Measurements from ENCODE around the gene LVRN.

LVRN gene

DNA sequence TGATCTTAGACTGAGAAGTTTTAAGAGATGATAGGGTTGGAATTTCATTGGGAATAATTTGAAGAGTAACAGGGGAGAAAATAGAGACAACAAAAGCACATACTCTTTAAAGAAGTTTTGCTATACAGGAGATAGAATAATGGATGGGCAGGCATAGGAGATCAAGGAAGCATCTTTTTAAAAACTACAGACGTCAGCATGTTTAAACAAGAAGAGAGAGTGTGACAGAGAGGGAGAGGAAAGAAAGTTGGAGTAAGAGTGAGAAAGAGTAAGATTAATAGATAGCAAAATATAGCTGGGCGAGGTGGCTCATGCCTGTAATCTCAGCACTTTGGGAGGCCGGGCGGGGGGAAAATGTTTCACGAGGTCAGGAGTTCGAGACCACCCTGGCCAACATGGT lies 5.3 kb upstream of the LVRN start:
- no peaks in the 10 kb centered on the region for H3K9me3 ChIP-seq (ENCODE audit: control insufficient read depth in 5 of 5, low read length in 5 of 5)
- peak overlapping the region in 4 of 5 donors; percentile 45 to 85 (median 80) for H3K9ac ChIP-seq (ENCODE audit: low read length in 5 of 5)
- H3K4me1 ChIP-seq (ENCODE audit: control insufficient read depth in 5 of 5, insufficient read depth in 5 of 5, low read length in 5 of 5), result peaks cover 4 to 59% (median 25%) of the 10 kb centered on the region in 5 donors
- H3K4me3 ChIP-seq (ENCODE audit: low read depth in 1 of 5, low read length in 5 of 5), result peak overlapping the region; percentile 49 to 80 (median 73)
- H3K27ac ChIP-seq (ENCODE audit: low read depth, low read length), result peak overlapping the region; percentile 96
- peaks cover 0 to 9% (median 6%) of the 10 kb centered on the region in 5 donors for H3K27me3 ChIP-seq (ENCODE audit: control insufficient read depth in 5 of 5, insufficient read depth in 4 of 5, low read length in 5 of 5)
- H3K36me3 ChIP-seq (ENCODE audit: control insufficient read depth in 5 of 5, insufficient read depth in 5 of 5, low read length in 5 of 5), result no peaks in the 10 kb centered on the region

DNA sequence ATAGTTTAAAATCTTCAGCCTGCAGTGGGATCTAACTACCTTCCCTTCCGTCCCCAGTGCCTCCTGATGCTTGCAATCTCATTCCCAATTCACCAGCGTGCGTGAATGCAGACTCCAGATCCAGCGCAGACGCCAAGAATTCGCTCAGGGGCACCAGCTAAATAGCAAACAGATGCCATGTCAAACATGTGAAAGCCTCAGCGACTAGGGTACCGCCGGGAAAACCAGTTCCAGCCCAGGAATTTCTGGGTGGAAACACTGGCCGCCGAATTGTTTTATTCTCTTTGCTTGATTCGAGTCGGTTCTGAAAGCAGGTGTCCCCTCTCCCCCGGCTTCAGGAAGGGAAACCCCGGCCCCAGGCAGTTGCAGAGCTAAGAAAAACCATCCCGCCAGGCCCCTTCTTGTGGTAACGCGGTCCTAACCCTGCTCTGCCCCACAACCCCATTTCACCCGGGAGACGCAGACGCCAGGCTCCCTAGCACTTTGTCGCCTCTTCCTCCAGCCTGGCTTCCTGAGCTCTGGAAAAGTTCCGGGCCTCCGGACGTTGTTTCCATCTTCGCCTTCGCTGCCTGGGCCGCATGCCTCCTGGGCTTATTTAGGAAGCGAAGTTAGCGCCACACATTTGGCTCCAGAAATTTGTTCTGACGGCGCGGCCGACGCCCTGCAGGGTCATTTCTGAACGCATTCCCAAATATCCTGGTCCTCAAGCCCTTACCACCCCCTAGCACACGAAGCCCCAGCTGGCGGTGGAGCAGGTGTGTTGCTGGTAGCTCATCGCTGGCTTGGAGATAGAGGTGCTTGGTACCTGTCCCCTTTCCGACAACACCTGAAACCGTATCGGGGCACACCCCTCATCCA lies 665 bp upstream of the LVRN start:
- H3K9ac ChIP-seq (ENCODE audit: low read length in 5 of 5), result peak overlapping the region in 3 of 5 donors; percentile 42 to 71 (median 70)
- H3K27me3 ChIP-seq (ENCODE audit: control insufficient read depth in 5 of 5, insufficient read depth in 4 of 5, low read length in 5 of 5), result peaks cover 0 to 19% (median 12%) of the 10 kb centered on the region in 5 donors
- no peaks in the 10 kb centered on the region for H3K36me3 ChIP-seq (ENCODE audit: control insufficient read depth in 5 of 5, insufficient read depth in 5 of 5, low read length in 5 of 5)
- H3K4me3 ChIP-seq (ENCODE audit: low read depth in 1 of 5, low read length in 5 of 5), result peak overlapping the region; percentile 60 to 78 (median 63)
- H3K9me3 ChIP-seq (ENCODE audit: control insufficient read depth in 5 of 5, low read length in 5 of 5), result no peaks in the 10 kb centered on the region
- peak overlapping the region; percentile 96 for H3K27ac ChIP-seq (ENCODE audit: low read depth, low read length)
- H3K4me1 ChIP-seq (ENCODE audit: control insufficient read depth in 5 of 5, insufficient read depth in 5 of 5, low read length in 5 of 5), result peaks cover 0 to 78% (median 41%) of the 10 kb centered on the region in 5 donors

DNA sequence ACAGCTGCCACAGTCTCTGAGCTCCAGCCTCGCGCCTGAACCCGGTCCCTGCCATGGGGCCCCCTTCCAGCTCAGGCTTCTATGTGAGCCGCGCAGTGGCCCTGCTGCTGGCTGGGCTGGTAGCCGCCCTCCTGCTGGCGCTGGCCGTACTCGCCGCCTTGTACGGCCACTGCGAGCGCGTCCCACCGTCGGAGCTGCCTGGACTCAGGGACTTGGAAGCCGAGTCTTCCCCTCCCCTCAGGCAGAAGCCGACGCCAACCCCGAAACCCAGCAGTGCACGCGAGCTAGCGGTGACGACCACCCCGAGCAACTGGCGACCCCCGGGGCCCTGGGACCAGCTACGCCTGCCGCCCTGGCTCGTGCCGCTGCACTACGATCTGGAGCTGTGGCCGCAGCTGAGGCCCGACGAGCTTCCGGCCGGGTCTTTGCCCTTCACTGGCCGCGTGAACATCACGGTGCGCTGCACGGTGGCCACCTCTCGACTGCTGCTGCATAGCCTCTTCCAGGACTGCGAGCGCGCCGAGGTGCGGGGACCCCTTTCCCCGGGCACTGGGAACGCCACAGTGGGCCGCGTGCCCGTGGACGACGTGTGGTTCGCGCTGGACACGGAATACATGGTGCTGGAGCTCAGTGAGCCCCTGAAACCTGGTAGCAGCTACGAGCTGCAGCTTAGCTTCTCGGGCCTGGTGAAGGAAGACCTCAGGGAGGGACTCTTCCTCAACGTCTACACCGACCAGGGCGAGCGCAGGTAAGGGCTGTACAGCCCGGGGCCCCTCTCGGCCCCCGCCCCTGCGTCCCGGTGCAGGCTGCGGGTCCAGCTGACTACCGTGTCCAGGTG lies 509 bp downstream of the LVRN start:
- no peaks in the 10 kb centered on the region for H3K9me3 ChIP-seq (ENCODE audit: control insufficient read depth in 5 of 5, low read length in 5 of 5)
- peak overlapping the region; percentile 19 to 78 (median 63) for H3K4me3 ChIP-seq (ENCODE audit: low read depth in 1 of 5, low read length in 5 of 5)
- H3K27me3 ChIP-seq (ENCODE audit: control insufficient read depth in 5 of 5, insufficient read depth in 4 of 5, low read length in 5 of 5), result peaks cover 0 to 19% (median 12%) of the 10 kb centered on the region in 5 donors

DNA sequence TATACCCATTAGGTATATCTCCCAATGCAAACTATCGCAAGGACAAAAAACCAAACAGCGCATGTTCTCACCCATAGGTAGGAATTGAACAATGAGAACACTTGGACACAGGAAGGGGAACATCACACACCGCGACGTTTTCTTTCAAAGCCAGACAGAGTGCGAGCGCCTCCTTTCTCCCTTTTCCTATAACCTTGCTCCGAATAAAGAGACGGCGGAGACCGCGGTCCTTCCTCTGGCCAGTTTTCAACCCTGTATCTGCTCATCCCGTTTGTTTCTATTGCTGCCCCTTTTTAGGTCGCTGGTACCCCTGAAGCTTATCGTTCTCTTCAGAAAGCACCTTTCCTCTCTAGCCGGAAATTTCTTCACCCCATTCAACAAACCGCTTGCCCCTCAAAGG lies 1.3 kb downstream of the LVRN start:
- H3K36me3 ChIP-seq (ENCODE audit: control insufficient read depth in 5 of 5, insufficient read depth in 5 of 5, low read length in 5 of 5), result no peaks in the 10 kb centered on the region
- H3K4me3 ChIP-seq (ENCODE audit: low read depth in 1 of 5, low read length in 5 of 5), result peak overlapping the region; percentile 37 to 78 (median 62)
- H3K9ac ChIP-seq (ENCODE audit: low read length in 5 of 5), result peak overlapping the region in 3 of 5 donors; percentile 41 to 55 (median 48)
- H3K27me3 ChIP-seq (ENCODE audit: control insufficient read depth in 5 of 5, insufficient read depth in 4 of 5, low read length in 5 of 5), result peaks cover 0 to 19% (median 12%) of the 10 kb centered on the region in 5 donors
- H3K9me3 ChIP-seq (ENCODE audit: control insufficient read depth in 5 of 5, low read length in 5 of 5), result no peaks in the 10 kb centered on the region
- H3K27ac ChIP-seq (ENCODE audit: low read depth, low read length), result peak overlapping the region; percentile 96
- H3K4me1 ChIP-seq (ENCODE audit: control insufficient read depth in 5 of 5, insufficient read depth in 5 of 5, low read length in 5 of 5), result peaks cover 0 to 69% (median 38%) of the 10 kb centered on the region in 5 donors

More for the DNA sequence above, 509 bp downstream of the LVRN start:
- Histone ChIP-seq H3K36me3 (ENCODE audit: control insufficient read depth in 5 of 5, insufficient read depth in 5 of 5, low read length in 5 of 5) (no peaks in the 10 kb centered on the region), H3K4me1 (ENCODE audit: control insufficient read depth in 5 of 5, insufficient read depth in 5 of 5, low read length in 5 of 5) (peaks cover 0 to 76% (median 42%) of the 10 kb centered on the region in 5 donors), H3K9ac (ENCODE audit: low read length in 5 of 5) (peak overlapping the region in 4 of 5 donors; percentile 30 to 71 (median 58)), H3K27ac (ENCODE audit: low read depth, low read length) (peak overlapping the region; percentile 96)

DNA sequence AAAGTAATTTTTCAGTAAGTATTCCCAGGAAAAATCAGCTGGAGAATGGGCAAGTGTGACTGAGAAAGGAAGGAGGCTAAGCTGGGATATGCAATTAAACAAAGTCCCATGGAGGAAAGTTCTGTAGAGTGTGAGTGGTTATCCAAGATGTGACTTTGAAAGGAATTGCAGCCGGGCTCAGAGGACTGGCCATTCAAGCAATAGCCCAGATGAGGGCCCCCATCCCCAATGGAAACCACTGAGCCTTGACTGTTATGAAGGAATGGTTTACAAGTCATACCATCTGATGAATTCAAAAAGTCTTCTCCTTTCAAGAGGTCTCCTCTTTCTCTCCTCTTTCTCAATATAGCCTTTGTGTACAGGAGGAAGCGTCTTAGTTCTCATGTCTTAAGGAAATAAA lies 6.5 kb downstream of the LVRN start:
- Histone ChIP-seq H3K27me3 (ENCODE audit: control insufficient read depth in 5 of 5, insufficient read depth in 4 of 5, low read length in 5 of 5) (no peaks in the 10 kb centered on the region), H3K4me3 (ENCODE audit: low read depth in 1 of 5, low read length in 5 of 5) (no peak overlapping the region), H3K4me1 (ENCODE audit: control insufficient read depth in 5 of 5, insufficient read depth in 5 of 5, low read length in 5 of 5) (peaks cover 0 to 27% (median 8%) of the 10 kb centered on the region in 5 donors), H3K36me3 (ENCODE audit: control insufficient read depth in 5 of 5, insufficient read depth in 5 of 5, low read length in 5 of 5) (no peaks in the 10 kb centered on the region), H3K9ac (ENCODE audit: low read length in 5 of 5) (no peak overlapping the region), H3K27ac (ENCODE audit: low read depth, low read length) (peak overlapping the region; percentile 61), H3K9me3 (ENCODE audit: control insufficient read depth in 5 of 5, low read length in 5 of 5) (peaks cover 0 to 2% (median 0%) of the 10 kb centered on the region in 5 donors)

DNA sequence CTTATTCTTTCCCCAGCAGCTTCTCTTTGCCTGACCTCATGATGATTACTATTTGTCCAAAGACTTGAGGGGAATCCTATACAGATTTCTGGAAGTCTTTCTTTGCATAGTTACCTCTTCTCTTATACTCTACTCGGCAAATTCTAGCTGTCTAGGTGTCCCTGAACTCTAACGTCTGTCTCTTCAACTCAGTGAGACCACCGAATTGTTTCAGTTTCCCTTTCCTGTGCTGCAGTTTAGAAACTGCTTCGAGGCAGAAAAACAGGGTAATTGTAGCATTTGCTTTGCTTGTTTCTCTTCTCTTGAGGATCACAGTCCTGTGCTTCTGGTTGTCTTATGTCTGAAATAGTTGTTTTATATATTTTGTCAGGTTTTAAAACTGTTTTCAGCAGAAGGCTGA lies 14.8 kb downstream of the LVRN start:
- H3K27ac ChIP-seq (ENCODE audit: low read depth, low read length), result peak overlapping the region; percentile 91
- peaks cover 0 to 2% (median 0%) of the 10 kb centered on the region in 5 donors for H3K9me3 ChIP-seq (ENCODE audit: control insufficient read depth in 5 of 5, low read length in 5 of 5)
- H3K4me1 ChIP-seq (ENCODE audit: control insufficient read depth in 5 of 5, insufficient read depth in 5 of 5, low read length in 5 of 5), result peaks cover 10 to 47% (median 33%) of the 10 kb centered on the region in 5 donors
- no peak overlapping the region for H3K4me3 ChIP-seq (ENCODE audit: low read depth in 1 of 5, low read length in 5 of 5)
- no peaks in the 10 kb centered on the region for H3K27me3 ChIP-seq (ENCODE audit: control insufficient read depth in 5 of 5, insufficient read depth in 4 of 5, low read length in 5 of 5)
- H3K9ac ChIP-seq (ENCODE audit: low read length in 5 of 5), result peak overlapping the region in 1 of 5 donors; percentile 20
- no peaks in the 10 kb centered on the region for H3K36me3 ChIP-seq (ENCODE audit: control insufficient read depth in 5 of 5, insufficient read depth in 5 of 5, low read length in 5 of 5)

DNA sequence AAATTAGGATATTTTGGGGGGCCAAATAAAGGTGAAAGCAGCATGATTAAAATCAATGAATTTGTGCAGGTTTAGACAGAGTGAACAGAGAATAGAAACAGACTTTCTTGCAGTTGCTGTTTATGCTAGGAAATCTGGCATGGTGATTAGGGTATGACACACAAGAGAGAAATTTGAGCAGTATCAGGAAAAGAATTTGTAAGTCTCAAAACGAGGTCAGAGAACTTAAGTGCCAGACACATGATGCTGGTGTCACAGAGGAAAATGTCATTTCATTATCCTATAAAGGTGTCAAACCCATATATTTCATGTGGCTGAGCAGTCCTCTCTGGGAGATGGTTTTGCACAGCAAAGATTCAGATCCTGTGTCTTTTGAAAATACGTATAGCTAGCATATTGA lies 15.7 kb downstream of the LVRN start:
- peak overlapping the region; percentile 91 for H3K27ac ChIP-seq (ENCODE audit: low read depth, low read length)
- no peak overlapping the region for H3K4me3 ChIP-seq (ENCODE audit: low read depth in 1 of 5, low read length in 5 of 5)
- peaks cover 0 to 2% (median 0%) of the 10 kb centered on the region in 5 donors for H3K9me3 ChIP-seq (ENCODE audit: control insufficient read depth in 5 of 5, low read length in 5 of 5)
- no peaks in the 10 kb centered on the region for H3K36me3 ChIP-seq (ENCODE audit: control insufficient read depth in 5 of 5, insufficient read depth in 5 of 5, low read length in 5 of 5)
- no peak overlapping the region for H3K9ac ChIP-seq (ENCODE audit: low read length in 5 of 5)
- no peaks in the 10 kb centered on the region for H3K27me3 ChIP-seq (ENCODE audit: control insufficient read depth in 5 of 5, insufficient read depth in 4 of 5, low read length in 5 of 5)
- H3K4me1 ChIP-seq (ENCODE audit: control insufficient read depth in 5 of 5, insufficient read depth in 5 of 5, low read length in 5 of 5), result peaks cover 10 to 47% (median 33%) of the 10 kb centered on the region in 5 donors

DNA sequence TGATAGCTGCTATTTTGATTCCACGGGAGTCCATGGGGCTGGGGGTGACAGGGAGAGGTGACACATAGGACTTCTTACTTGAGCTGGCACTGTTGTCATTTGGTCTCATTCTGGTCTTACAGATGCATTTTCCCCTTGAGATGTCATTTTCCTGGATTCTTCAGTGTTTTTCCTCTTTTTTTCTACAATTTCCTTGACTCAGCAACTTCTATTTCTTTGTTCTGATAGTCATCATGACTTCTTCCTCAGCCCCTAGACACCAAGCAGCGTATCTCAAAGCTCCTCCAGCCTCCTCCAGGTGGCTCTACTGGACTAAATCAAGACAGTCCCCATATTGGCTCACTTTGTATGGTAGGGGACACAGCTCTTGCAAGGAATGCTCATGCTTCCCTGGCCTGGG lies 16.5 kb downstream of the LVRN start:
- H3K27ac ChIP-seq (ENCODE audit: low read depth, low read length), result peak overlapping the region; percentile 91
- H3K9me3 ChIP-seq (ENCODE audit: control insufficient read depth in 5 of 5, low read length in 5 of 5), result no peaks in the 10 kb centered on the region

DNA sequence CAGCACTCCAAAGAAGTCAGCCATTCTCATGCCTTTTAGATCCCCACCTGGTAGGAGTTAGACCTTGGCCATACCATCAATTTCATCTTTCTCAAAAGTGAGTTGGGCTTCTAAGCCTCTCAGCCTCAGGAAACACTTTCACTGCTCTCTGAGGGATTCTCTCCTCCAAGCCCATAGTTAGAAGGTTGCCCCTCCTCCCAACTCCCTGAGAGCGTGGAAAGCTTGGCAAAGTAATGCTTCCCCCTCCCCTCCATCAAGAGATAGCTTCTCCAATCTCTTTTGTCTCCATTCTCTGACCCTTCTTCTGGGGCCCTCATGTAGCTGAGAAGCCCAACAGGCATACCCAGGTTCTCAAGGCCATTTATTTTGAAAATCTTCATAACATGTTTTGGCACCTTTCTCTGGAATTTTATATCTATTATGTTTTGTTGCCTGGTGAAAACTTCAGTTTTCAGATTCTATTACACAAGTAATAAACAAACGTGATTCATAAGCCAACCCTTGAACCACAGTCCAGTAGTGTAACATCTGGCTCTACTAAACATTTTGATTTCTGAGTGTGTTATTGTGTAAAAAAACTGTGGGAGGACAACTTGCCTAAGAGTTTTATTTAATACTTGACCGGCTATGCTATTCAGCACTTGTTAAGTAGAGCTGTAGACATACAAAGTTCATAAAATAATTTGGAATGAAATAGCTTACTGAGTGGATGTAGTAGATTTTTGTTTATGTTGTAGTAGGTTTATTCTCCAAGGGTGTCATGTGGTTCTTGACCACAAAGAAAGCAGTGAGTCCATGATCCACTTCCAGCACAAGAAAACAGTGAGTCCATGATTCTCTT lies 17.1 kb downstream of the LVRN start:
- Histone ChIP-seq H3K4me1 (ENCODE audit: control insufficient read depth in 5 of 5, insufficient read depth in 5 of 5, low read length in 5 of 5) (peaks cover 10 to 47% (median 33%) of the 10 kb centered on the region in 5 donors), H3K27ac (ENCODE audit: low read depth, low read length) (peak overlapping the region; percentile 91), H3K9me3 (ENCODE audit: control insufficient read depth in 5 of 5, low read length in 5 of 5) (no peaks in the 10 kb centered on the region), H3K9ac (ENCODE audit: low read length in 5 of 5) (peak overlapping the region in 1 of 5 donors; percentile 20), H3K4me3 (ENCODE audit: low read depth in 1 of 5, low read length in 5 of 5) (no peak overlapping the region), H3K36me3 (ENCODE audit: control insufficient read depth in 5 of 5, insufficient read depth in 5 of 5, low read length in 5 of 5) (peaks cover 0 to 5% (median 1%) of the 10 kb centered on the region in 5 donors), H3K27me3 (ENCODE audit: control insufficient read depth in 5 of 5, insufficient read depth in 4 of 5, low read length in 5 of 5) (no peaks in the 10 kb centered on the region)

More for the DNA sequence above, 16.5 kb downstream of the LVRN start:
- Histone ChIP-seq H3K27me3 (ENCODE audit: control insufficient read depth in 5 of 5, insufficient read depth in 4 of 5, low read length in 5 of 5) (no peaks in the 10 kb centered on the region), H3K36me3 (ENCODE audit: control insufficient read depth in 5 of 5, insufficient read depth in 5 of 5, low read length in 5 of 5) (peaks cover 0 to 2% (median 0%) of the 10 kb centered on the region in 5 donors), H3K4me3 (ENCODE audit: low read depth in 1 of 5, low read length in 5 of 5) (no peak overlapping the region), H3K4me1 (ENCODE audit: control insufficient read depth in 5 of 5, insufficient read depth in 5 of 5, low read length in 5 of 5) (peaks cover 10 to 47% (median 33%) of the 10 kb centered on the region in 5 donors), H3K9ac (ENCODE audit: low read length in 5 of 5) (peak overlapping the region in 1 of 5 donors; percentile 3)

Data from subcutaneous abdominal adipose tissue (tissue), 5 donors.